ENCODE measurements around the gene MROH9. TPM values are rescaled to one million over a fixed set of nuclear protein-coding genes. Genes with fewer than 3 reads are reported as not detected.

Gene MROH9, protein sequence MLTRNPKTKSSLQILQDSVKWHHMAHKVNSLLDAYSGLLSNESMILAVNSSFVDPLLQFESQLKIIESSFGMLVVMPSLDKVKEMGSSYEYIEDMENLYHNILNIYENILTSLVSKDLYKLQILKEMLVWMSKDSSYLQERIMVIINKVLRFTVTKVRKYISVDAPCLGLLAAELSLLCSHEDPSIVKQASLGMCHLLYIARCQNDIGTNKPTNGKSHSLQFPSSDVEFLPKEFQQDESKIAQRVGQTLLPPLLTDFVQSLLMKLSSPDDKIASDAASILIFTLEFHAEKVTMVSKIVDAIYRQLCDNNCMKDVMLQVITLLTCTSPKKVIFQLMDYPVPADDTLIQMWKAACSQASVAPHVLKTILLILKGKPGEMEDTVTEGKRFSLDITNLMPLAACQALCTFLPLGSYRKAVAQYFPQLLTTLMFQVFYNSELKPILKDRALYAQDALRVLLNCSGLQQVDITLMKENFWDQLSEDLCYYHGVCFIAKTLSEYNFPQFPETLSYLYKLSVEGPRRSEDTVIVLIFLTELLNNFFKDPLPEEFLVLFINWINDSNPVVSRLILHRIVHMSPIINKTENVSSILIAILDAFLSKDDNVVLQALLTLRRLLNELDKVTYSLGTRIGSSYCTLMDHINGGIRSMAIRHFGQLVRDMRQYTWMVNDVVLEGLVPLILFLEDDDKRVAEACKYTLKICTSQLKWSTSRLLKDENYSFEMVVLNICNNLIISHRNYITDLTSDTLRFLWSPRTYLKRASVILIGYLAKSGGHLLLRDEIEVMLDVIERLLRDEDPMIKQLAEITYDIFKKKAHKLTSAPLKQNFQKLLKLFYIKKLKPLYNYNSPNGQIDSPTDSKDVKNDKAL
- polyA plus RNA-seq (0.04 to 0.07 TPM (median 0.05 TPM) in 3 replicates), polyA minus RNA-seq (not detected in 3 replicates)
- not detected for polyA plus RNA-seq (2011; ENCODE audit: low read depth)
- 0.02 TPM in 1 of 2 replicates, not detected in the other for polyA plus RNA-seq (2011; cell fraction: cytosol; rRNA removed)
- 0.04 and 0.05 TPM in 2 replicates for polyA plus RNA-seq (2011; cell fraction: nucleus; rRNA removed)
- polyA plus RNA-seq (2012; ENCODE audit: low replicate concordance) = not detected in 2 replicates
- polyA minus RNA-seq (2011; cell fraction: cytosol; rRNA and poly(A)+ RNA removed) = not detected
- not detected in 2 replicates for polyA minus RNA-seq (2011; cell fraction: nucleus; rRNA and poly(A)+ RNA removed)

GRCh38 chr1:170935231-170935630, at the start of gene MROH9:
TSS of gene MROH9 (plus strand) at chr1:170935534. CDS start at chr1:170945557, 10,023 bp downstream.
- no peaks in the 10 kb centered on the region for H3K36me3 ChIP-seq (ENCODE audit: control insufficient read depth in 2 of 2, extremely low read depth in 1 of 2, insufficient read depth in 2 of 2, low read length in 2 of 2)
- no peaks in the 10 kb centered on the region for H3K9me1 ChIP-seq (ENCODE audit: control insufficient read depth, extremely low read depth, insufficient read depth, low read length)
- no peaks in the 10 kb centered on the region for H3K9me3 ChIP-seq (ENCODE audit: control insufficient read depth, low read depth, low read length)
- H3K79me2 ChIP-seq (ENCODE audit: control insufficient read depth, insufficient read depth, low read length) = no peaks in the 10 kb centered on the region
- no peak for DNase-seq (ENCODE audit: low read depth, low spot score)
- no peak within 1 kb of the TSS for H2AFZ ChIP-seq (ENCODE audit: control insufficient read depth, low read length)
- no peaks in the 10 kb centered on the region for H4K20me1 ChIP-seq (ENCODE audit: control insufficient read depth, extremely low read depth, insufficient read depth, low read length)
- no peak for TF ChIP-seq EZH2 (IDR thresholded peaks at IDR 0.05; ENCODE audit: low read length)
- H3K9ac ChIP-seq (ENCODE audit: control insufficient read depth, extremely low read depth, insufficient read depth, low read length) = no peak within 1 kb of the TSS
- FAIRE-seq = peak; percentile 88
- no peaks in the 10 kb centered on the region for H3K27me3 ChIP-seq (ENCODE audit: control insufficient read depth, extremely low read depth, insufficient read depth, low read length)
- H3K4me2 ChIP-seq (ENCODE audit: control insufficient read depth, extremely low read depth, insufficient read depth, low read depth, low read length) = no peak within 1 kb of the TSS
- no peak within 1 kb of the TSS for H3K27ac ChIP-seq (ENCODE audit: control insufficient read depth, insufficient read depth, low read length)
- no peak within 1 kb of the TSS for H3K4me3 ChIP-seq (ENCODE audit: control insufficient read depth in 2 of 3, extremely low read depth in 1 of 3, insufficient read depth in 2 of 3, low read depth in 1 of 3, low read length in 3 of 3)
- peaks cover 5% of the 10 kb centered on the region for H3K4me1 ChIP-seq (ENCODE audit: control insufficient read depth, extremely low read depth, insufficient read depth, low read length)
- dilution Hi-C loops (cut with MboI; ENCODE audit: extremely low pct_ligation_motif_present, low sequenced_read_pairs) = no loop called here

DNA sequence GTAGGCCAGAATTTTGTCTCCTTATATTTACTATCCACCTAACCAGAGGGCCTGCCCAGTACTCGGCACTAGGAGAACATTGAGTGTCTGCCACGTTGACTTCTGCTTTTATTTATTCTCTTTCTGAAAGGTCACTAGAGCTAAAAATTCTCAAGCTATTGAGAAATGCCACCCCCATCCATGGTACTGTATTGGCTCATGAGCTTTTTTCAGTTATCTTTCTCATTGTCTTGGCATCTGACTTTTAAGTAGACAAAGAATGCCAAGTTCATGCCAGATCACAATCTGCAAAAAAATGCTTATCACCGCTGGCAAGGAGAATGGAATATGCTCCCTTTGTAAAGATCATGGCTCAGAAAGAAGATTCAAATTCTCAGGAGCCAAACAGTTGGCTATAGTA, 49.8 kb upstream of the MROH9 start:
- DNase-seq (ENCODE audit: low read depth, low spot score) = no peak
- no peaks in the 10 kb centered on the region for H3K9me1 ChIP-seq (ENCODE audit: control insufficient read depth, extremely low read depth, insufficient read depth, low read length)
- no peak overlapping the region for H3K9ac ChIP-seq (ENCODE audit: control insufficient read depth, extremely low read depth, insufficient read depth, low read length)
- FAIRE-seq = no peak
- dilution Hi-C loops (cut with MboI; ENCODE audit: extremely low pct_ligation_motif_present, low sequenced_read_pairs) = no loop called here
- no peak overlapping the region for H3K4me2 ChIP-seq (ENCODE audit: control insufficient read depth, extremely low read depth, insufficient read depth, low read depth, low read length)
- no peaks in the 10 kb centered on the region for H3K79me2 ChIP-seq (ENCODE audit: control insufficient read depth, insufficient read depth, low read length)
- H2AFZ ChIP-seq (ENCODE audit: control insufficient read depth, low read length) = no peak overlapping the region
- H3K9me3 ChIP-seq (ENCODE audit: control insufficient read depth, low read depth, low read length) = no peaks in the 10 kb centered on the region
- H3K4me3 ChIP-seq (ENCODE audit: control insufficient read depth in 2 of 3, extremely low read depth in 1 of 3, insufficient read depth in 2 of 3, low read depth in 1 of 3, low read length in 3 of 3) = no peak overlapping the region
- H4K20me1 ChIP-seq (ENCODE audit: control insufficient read depth, extremely low read depth, insufficient read depth, low read length) = no peaks in the 10 kb centered on the region
- H3K36me3 ChIP-seq (ENCODE audit: control insufficient read depth in 2 of 2, extremely low read depth in 1 of 2, insufficient read depth in 2 of 2, low read length in 2 of 2) = no peaks in the 10 kb centered on the region
- H3K27me3 ChIP-seq (ENCODE audit: control insufficient read depth, extremely low read depth, insufficient read depth, low read length) = no peaks in the 10 kb centered on the region
- TF ChIP-seq EZH2 (IDR thresholded peaks at IDR 0.05; ENCODE audit: low read length) (no peak), CTCF (optimal IDR thresholded peaks at IDR 0.05 in 1 of 3, IDR thresholded peaks at IDR 0.05 in 1 of 3, conservative IDR thresholded peaks at IDR 0.05 in 1 of 3; ENCODE audit: extremely low read depth in 1 of 3, insufficient read depth in 2 of 3, low read length in 3 of 3) (no peak)
- H3K4me1 ChIP-seq (ENCODE audit: control insufficient read depth, extremely low read depth, insufficient read depth, low read length) = no peaks in the 10 kb centered on the region
- no peak overlapping the region for H3K27ac ChIP-seq (ENCODE audit: control insufficient read depth, insufficient read depth, low read length)
